ENCODE results near the gene BCR. TPM values are rescaled to one million over a fixed set of nuclear protein-coding genes. Genes with fewer than 3 reads are reported as not detected.

BCR gene
- total and polyA plus RNA-seq, 2 of the 13 experiments (the other 11 are each of a cell fraction or from before 2014, with no cell fraction given): 19.9 to 33.6 TPM

GRCh38 chr22:23222793-23223568 lies 42.7 kb downstream of the BCR start:
- Histone ChIP-seq H3K4me2 (ENCODE audit: low read depth, low read length) (no peak overlapping the region), H4K20me1 (ENCODE audit: insufficient read depth, low read length) (peaks cover 43% of the 10 kb centered on the region), H3K9ac (ENCODE audit: insufficient read depth, low read depth, low read length) (no peak overlapping the region), H3K4me1 (ENCODE audit: insufficient read depth, low read length) (peaks cover 63% of the 10 kb centered on the region), H2AFZ (ENCODE audit: low read length) (no peak overlapping the region), H3K36me3 (replicated peaks in 1 of 2; ENCODE audit: control insufficient read depth in 1 of 2, insufficient read depth in 2 of 2, low read length in 2 of 2) (no peaks in the 10 kb centered on the region; a peak in 4 of 5 replicates), H3K9me3 (ENCODE audit: low read length) (no peaks in the 10 kb centered on the region), H3K79me2 (ENCODE audit: insufficient read depth, low read length) (peaks cover 92% of the 10 kb centered on the region), H3K4me3 (replicated peaks in 1 of 3; ENCODE audit: insufficient read depth in 1 of 3, low read depth in 2 of 3, low read length in 3 of 3) (no peak overlapping the region), H3K27me3 (ENCODE audit: control insufficient read depth in 1 of 2, insufficient read depth in 2 of 2, low read length in 2 of 2) (no peaks in the 10 kb centered on the region), H3K27ac (ENCODE audit: extremely low read length, insufficient read depth, low read length) (no peak overlapping the region)
- FAIRE-seq: no peak
- POLR2A ChIA-PET: no interaction called here
- intact Hi-C loops (cut with micrococcal nuclease; ENCODE audit: unreplicated experiment): no loop called here
- CTCF ChIA-PET (ENCODE audit: low intra/inter-chr PET ratio, low total read pairs): no interaction called here
- no peak for DNase-seq (ENCODE audit: low spot score)
- BruUV-seq (replicated peaks): no TSS peak
- no peak for ATAC-seq
- 100% methylated on average over 3 of the region's 4 CpGs for WGBS (ENCODE audit: low lambda C conversion rate)
- in situ Hi-C loops (cut with HindIII; ENCODE audit: extremely low pct_ligation_motif_present, low pct_unique_long_range_greater_than_20kb): no loop called here
- TF ChIP-seq ZNF737 (CRISPR knock-in tag; IDR thresholded peaks at IDR 0.05; ENCODE audit: borderline replicate concordance) (no peak), PAF1 (CRISPR knock-in tag; IDR thresholded peaks at IDR 0.05) (no peak), ZNF781 (CRISPR knock-in tag; IDR thresholded peaks at IDR 0.05; ENCODE audit: borderline replicate concordance, not compliant biosample characterization) (no peak), FOXM1 (CRISPR knock-in tag; IDR thresholded peaks at IDR 0.05) (no peak), RBM39 (IDR thresholded peaks at IDR 0.05; ENCODE audit: low read depth, low read length, poor library complexity, severe bottlenecking) (no peak), ZNF775 (CRISPR knock-in tag; IDR thresholded peaks at IDR 0.05; ENCODE audit: borderline replicate concordance) (no peak), ZNF12 (CRISPR knock-in tag; IDR thresholded peaks at IDR 0.05) (peak; percentile 24; the same call in 1 of the 2 replicates), NONO (IDR thresholded peaks at IDR 0.05) (no peak), NONO (CRISPR knock-in tag; conservative IDR thresholded peaks at IDR 0.05) (no peak), RARG (CRISPR knock-in tag; IDR thresholded peaks at IDR 0.05; ENCODE audit: low read depth) (no peak), ZNF790 (CRISPR knock-in tag; IDR thresholded peaks at IDR 0.05; ENCODE audit: borderline replicate concordance) (no peak), FOXO4 (CRISPR knock-in tag; conservative IDR thresholded peaks at IDR 0.05) (0 out of 2 replicates have a peak, but pooled peaks have one; percentile 53), ZBTB7B (CRISPR knock-in tag; IDR thresholded peaks at IDR 0.05) (0 out of 2 replicates have a peak, but pooled peaks have one; percentile 1), ZNF414 (CRISPR knock-in tag; IDR thresholded peaks at IDR 0.05) (no peak), ZNF282 (IDR thresholded peaks at IDR 0.05; ENCODE audit: partially characterized antibody) (no peak)
- TF ChIP-seq, protein P1, sequence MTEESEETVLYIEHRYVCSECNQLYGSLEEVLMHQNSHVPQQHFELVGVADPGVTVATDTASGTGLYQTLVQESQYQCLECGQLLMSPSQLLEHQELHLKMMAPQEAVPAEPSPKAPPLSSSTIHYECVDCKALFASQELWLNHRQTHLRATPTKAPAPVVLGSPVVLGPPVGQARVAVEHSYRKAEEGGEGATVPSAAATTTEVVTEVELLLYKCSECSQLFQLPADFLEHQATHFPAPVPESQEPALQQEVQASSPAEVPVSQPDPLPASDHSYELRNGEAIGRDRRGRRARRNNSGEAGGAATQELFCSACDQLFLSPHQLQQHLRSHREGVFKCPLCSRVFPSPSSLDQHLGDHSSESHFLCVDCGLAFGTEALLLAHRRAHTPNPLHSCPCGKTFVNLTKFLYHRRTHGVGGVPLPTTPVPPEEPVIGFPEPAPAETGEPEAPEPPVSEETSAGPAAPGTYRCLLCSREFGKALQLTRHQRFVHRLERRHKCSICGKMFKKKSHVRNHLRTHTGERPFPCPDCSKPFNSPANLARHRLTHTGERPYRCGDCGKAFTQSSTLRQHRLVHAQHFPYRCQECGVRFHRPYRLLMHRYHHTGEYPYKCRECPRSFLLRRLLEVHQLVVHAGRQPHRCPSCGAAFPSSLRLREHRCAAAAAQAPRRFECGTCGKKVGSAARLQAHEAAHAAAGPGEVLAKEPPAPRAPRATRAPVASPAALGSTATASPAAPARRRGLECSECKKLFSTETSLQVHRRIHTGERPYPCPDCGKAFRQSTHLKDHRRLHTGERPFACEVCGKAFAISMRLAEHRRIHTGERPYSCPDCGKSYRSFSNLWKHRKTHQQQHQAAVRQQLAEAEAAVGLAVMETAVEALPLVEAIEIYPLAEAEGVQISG (CRISPR knock-in tag; IDR thresholded peaks at IDR 0.05): no peak
- TF ChIP-seq, protein P2, sequence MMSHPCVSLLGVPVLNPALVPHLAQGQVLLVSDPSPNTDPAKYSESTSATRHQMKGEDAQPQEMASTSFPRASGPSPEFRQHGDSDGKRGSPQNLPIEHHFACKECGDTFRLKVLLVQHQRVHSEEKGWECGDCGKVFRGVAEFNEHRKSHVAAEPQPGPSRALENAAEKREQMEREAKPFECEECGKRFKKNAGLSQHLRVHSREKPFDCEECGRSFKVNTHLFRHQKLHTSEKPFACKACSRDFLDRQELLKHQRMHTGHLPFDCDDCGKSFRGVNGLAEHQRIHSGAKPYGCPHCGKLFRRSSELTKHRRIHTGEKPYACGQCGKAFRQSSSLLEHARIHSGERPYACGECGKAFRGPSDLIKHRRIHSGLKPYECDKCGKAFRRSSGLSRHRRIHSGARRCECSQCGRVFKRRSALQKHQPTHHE (CRISPR knock-in tag; IDR thresholded peaks at IDR 0.05; ENCODE audit: borderline replicate concordance): no peak
- TF ChIP-seq, protein P3, sequence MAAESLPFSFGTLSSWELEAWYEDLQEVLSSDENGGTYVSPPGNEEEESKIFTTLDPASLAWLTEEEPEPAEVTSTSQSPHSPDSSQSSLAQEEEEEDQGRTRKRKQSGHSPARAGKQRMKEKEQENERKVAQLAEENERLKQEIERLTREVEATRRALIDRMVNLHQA (CRISPR knock-in tag; IDR thresholded peaks at IDR 0.05): no peak
